ENCODE measurements around the gene AKAP1. TPM values are rescaled to one million over a fixed set of nuclear protein-coding genes. Genes with fewer than 3 reads are reported as not detected.

The AKAP1 gene
- polyA plus RNA-seq, 1 donor (not counting 4 experiments of a cell fraction or from before 2014, with no cell fraction given) = 24.1 TPM

DNA sequence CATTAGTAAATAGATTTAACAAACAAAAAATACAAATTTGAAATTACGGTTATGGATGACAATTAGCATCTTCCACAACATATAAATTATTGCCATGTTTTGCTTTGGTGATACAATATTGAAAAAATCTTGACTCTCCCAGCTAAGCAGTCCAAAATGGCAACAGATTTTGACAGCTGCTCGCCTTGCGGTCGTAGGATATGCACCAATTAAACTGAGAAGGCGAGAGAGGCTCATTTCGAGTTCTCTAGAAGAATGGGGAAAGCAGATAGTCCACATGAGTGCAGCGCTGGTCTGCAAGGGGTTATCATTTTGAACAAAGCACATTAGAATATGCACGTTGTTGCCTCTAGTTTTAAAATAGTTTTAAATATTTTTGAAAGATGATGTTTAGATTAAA, 55.3 kb downstream of the AKAP1 start:
- TF ChIP-seq, protein P1, sequence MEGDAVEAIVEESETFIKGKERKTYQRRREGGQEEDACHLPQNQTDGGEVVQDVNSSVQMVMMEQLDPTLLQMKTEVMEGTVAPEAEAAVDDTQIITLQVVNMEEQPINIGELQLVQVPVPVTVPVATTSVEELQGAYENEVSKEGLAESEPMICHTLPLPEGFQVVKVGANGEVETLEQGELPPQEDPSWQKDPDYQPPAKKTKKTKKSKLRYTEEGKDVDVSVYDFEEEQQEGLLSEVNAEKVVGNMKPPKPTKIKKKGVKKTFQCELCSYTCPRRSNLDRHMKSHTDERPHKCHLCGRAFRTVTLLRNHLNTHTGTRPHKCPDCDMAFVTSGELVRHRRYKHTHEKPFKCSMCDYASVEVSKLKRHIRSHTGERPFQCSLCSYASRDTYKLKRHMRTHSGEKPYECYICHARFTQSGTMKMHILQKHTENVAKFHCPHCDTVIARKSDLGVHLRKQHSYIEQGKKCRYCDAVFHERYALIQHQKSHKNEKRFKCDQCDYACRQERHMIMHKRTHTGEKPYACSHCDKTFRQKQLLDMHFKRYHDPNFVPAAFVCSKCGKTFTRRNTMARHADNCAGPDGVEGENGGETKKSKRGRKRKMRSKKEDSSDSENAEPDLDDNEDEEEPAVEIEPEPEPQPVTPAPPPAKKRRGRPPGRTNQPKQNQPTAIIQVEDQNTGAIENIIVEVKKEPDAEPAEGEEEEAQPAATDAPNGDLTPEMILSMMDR (optimal IDR thresholded peaks at IDR 0.05 in 1 of 3, IDR thresholded peaks at IDR 0.05 in 1 of 3, conservative IDR thresholded peaks at IDR 0.05 in 1 of 3; ENCODE audit: extremely low read depth in 1 of 3, insufficient read depth in 2 of 3, low read length in 3 of 3) = no peak
- TF ChIP-seq EZH2 (IDR thresholded peaks at IDR 0.05; ENCODE audit: low read length) = no peak
- H3K9me3 ChIP-seq (ENCODE audit: control insufficient read depth, low read depth, low read length) = no peaks in the 10 kb centered on the region
- FAIRE-seq (no peak), DNase-seq (ENCODE audit: low read depth, low spot score) (no peak)
- no peaks in the 10 kb centered on the region for H3K9me1 ChIP-seq (ENCODE audit: control insufficient read depth, extremely low read depth, insufficient read depth, low read length)
- H3K36me3 ChIP-seq (ENCODE audit: control insufficient read depth in 2 of 2, extremely low read depth in 1 of 2, insufficient read depth in 2 of 2, low read length in 2 of 2) = no peaks in the 10 kb centered on the region
- no peaks in the 10 kb centered on the region for H3K4me1 ChIP-seq (ENCODE audit: control insufficient read depth, extremely low read depth, insufficient read depth, low read length)
- H3K79me2 ChIP-seq (ENCODE audit: control insufficient read depth, insufficient read depth, low read length) = no peaks in the 10 kb centered on the region
- no peak overlapping the region for H3K9ac ChIP-seq (ENCODE audit: control insufficient read depth, extremely low read depth, insufficient read depth, low read length)
- H3K4me3 ChIP-seq (ENCODE audit: control insufficient read depth in 2 of 3, extremely low read depth in 1 of 3, insufficient read depth in 2 of 3, low read depth in 1 of 3, low read length in 3 of 3) = no peak overlapping the region
- H4K20me1 ChIP-seq (ENCODE audit: control insufficient read depth, extremely low read depth, insufficient read depth, low read length) = no peaks in the 10 kb centered on the region
- H2AFZ ChIP-seq (ENCODE audit: control insufficient read depth, low read length) = no peak overlapping the region
- no peaks in the 10 kb centered on the region for H3K27me3 ChIP-seq (ENCODE audit: control insufficient read depth, extremely low read depth, insufficient read depth, low read length)
- dilution Hi-C loops (cut with MboI; ENCODE audit: extremely low pct_ligation_motif_present, low sequenced_read_pairs) = no loop called here
- H3K27ac ChIP-seq (ENCODE audit: control insufficient read depth, insufficient read depth, low read length) = no peak overlapping the region
- H3K4me2 ChIP-seq (ENCODE audit: control insufficient read depth, extremely low read depth, insufficient read depth, low read depth, low read length) = no peak overlapping the region

DNA sequence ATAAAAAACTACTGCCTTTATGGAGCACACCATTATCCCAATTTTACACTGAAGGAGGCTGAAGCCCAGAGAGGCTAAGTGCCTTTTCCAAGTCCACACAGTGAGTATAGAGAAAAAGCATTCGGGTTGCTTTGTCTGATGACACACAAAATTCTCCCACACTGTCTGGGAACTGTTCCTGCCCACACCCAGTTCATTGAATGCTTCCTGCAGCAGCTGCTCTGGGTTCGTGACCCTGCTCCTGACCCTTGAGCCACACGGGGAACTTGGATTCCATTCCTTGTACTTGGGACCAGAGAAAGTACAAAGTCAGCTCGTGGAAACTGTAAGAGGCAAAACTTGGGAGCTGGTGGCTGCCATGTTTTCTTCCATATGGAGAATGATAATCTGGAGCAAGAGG, 57.9 kb downstream of the AKAP1 start:
- DNase-seq (ENCODE audit: low read depth, low spot score) = no peak
- dilution Hi-C loops (cut with MboI; ENCODE audit: extremely low pct_ligation_motif_present, low sequenced_read_pairs) = no loop called here
- Histone ChIP-seq H3K27me3 (ENCODE audit: control insufficient read depth, extremely low read depth, insufficient read depth, low read length) (no peaks in the 10 kb centered on the region), H3K9me3 (ENCODE audit: control insufficient read depth, low read depth, low read length) (no peaks in the 10 kb centered on the region), H3K9ac (ENCODE audit: control insufficient read depth, extremely low read depth, insufficient read depth, low read length) (no peak overlapping the region), H3K79me2 (ENCODE audit: control insufficient read depth, insufficient read depth, low read length) (no peaks in the 10 kb centered on the region), H3K4me1 (ENCODE audit: control insufficient read depth, extremely low read depth, insufficient read depth, low read length) (no peaks in the 10 kb centered on the region), H2AFZ (ENCODE audit: control insufficient read depth, low read length) (no peak overlapping the region), H3K9me1 (ENCODE audit: control insufficient read depth, extremely low read depth, insufficient read depth, low read length) (no peaks in the 10 kb centered on the region), H4K20me1 (ENCODE audit: control insufficient read depth, extremely low read depth, insufficient read depth, low read length) (no peaks in the 10 kb centered on the region), H3K4me3 (ENCODE audit: control insufficient read depth in 2 of 3, extremely low read depth in 1 of 3, insufficient read depth in 2 of 3, low read depth in 1 of 3, low read length in 3 of 3) (no peak overlapping the region), H3K36me3 (ENCODE audit: control insufficient read depth in 2 of 2, extremely low read depth in 1 of 2, insufficient read depth in 2 of 2, low read length in 2 of 2) (no peaks in the 10 kb centered on the region), H3K27ac (ENCODE audit: control insufficient read depth, insufficient read depth, low read length) (no peak overlapping the region), H3K4me2 (ENCODE audit: control insufficient read depth, extremely low read depth, insufficient read depth, low read depth, low read length) (no peak overlapping the region)
- no peak for FAIRE-seq
- TF ChIP-seq, protein P1 (optimal IDR thresholded peaks at IDR 0.05 in 1 of 3, IDR thresholded peaks at IDR 0.05 in 1 of 3, conservative IDR thresholded peaks at IDR 0.05 in 1 of 3; ENCODE audit: extremely low read depth in 1 of 3, insufficient read depth in 2 of 3, low read length in 3 of 3) = no peak
- no peak for TF ChIP-seq EZH2 (IDR thresholded peaks at IDR 0.05; ENCODE audit: low read length)
